Stomach smooth muscle (tissue), 2 donors: ENCODE results near the gene FRK.

Experiments
- H3K27ac ChIP-seq: one replicate; pipeline ENCODE4 v1.7.0; 2013; ENCODE audit warnings: mild to moderate bottlenecking, low read length, inconsistent platforms
- H3K27me3 ChIP-seq, 2 donors: one replicate each; pipeline ENCODE4 v1.7.0; 2013; ENCODE audit warnings: low read length in 2 of 2; ENCODE audit not compliant: insufficient read depth in 2 of 2, control insufficient read depth in 1 of 2
- H3K36me3 ChIP-seq, 2 donors: one replicate each; pipeline ENCODE4 v1.7.0; 2013; ENCODE audit warnings: low read length in 2 of 2; ENCODE audit not compliant: control insufficient read depth in 2 of 2, insufficient read depth in 2 of 2
- H3K4me1 ChIP-seq: one replicate; pipeline ENCODE4 v1.7.0; 2013; ENCODE audit warnings: low read length; ENCODE audit not compliant: control insufficient read depth, insufficient read depth
- H3K4me3 ChIP-seq, 2 donors: one replicate each; pipeline ENCODE4 v1.7.0; 2013; ENCODE audit warnings: low read length in 2 of 2
- H3K9ac ChIP-seq, 2 donors: one replicate each; pipeline ENCODE4 v1.7.0; 2013; ENCODE audit warnings: low read length in 2 of 2, mild to moderate bottlenecking in 1 of 2
- H3K9me3 ChIP-seq, 2 donors: one replicate each; pipeline ENCODE4 v1.7.0; 2013; ENCODE audit warnings: low read length in 2 of 2; ENCODE audit not compliant: control insufficient read depth in 2 of 2
- donor health status: healthy.
- donor health status: Pancreatic carcinoma.

The FRK gene

GRCh38 chr6:116018976-116019375 lies 41.7 kb downstream of the FRK start:
- H3K4me3 ChIP-seq: no peak overlapping the region
- no peaks in the 10 kb centered on the region for H3K36me3 ChIP-seq
- peaks cover 5% of the 10 kb centered on the region for H3K4me1 ChIP-seq
- H3K9me3 ChIP-seq: no peaks in the 10 kb centered on the region
- no peak overlapping the region for H3K9ac ChIP-seq
- H3K27me3 ChIP-seq: no peaks in the 10 kb centered on the region
- H3K27ac ChIP-seq: no peak overlapping the region

GRCh38 chr6:116017546-116018295 lies 43.0 kb downstream of the FRK start:
- Histone ChIP-seq H3K27me3 (no peaks in the 10 kb centered on the region), H3K9me3 (no peaks in the 10 kb centered on the region), H3K4me3 (no peak overlapping the region), H3K9ac (no peak overlapping the region), H3K4me1 (peaks cover 5% of the 10 kb centered on the region), H3K36me3 (no peaks in the 10 kb centered on the region), H3K27ac (no peak overlapping the region)

GRCh38 chr6:116016846-116017545 lies 43.7 kb downstream of the FRK start:
- Histone ChIP-seq H3K4me3 (no peak overlapping the region), H3K4me1 (peaks cover 5% of the 10 kb centered on the region), H3K9ac (no peak overlapping the region), H3K9me3 (no peaks in the 10 kb centered on the region), H3K36me3 (no peaks in the 10 kb centered on the region), H3K27ac (no peak overlapping the region), H3K27me3 (no peaks in the 10 kb centered on the region)

GRCh38 chr6:116015983-116016382 lies 44.7 kb downstream of the FRK start:
- Histone ChIP-seq H3K27ac (no peak overlapping the region), H3K9me3 (no peaks in the 10 kb centered on the region), H3K9ac (no peak overlapping the region), H3K4me1 (peaks cover 5% of the 10 kb centered on the region), H3K4me3 (no peak overlapping the region), H3K27me3 (no peaks in the 10 kb centered on the region), H3K36me3 (no peaks in the 10 kb centered on the region)

GRCh38 chr6:116015561-116015960 lies 45.1 kb downstream of the FRK start:
- Histone ChIP-seq H3K27ac (no peak overlapping the region), H3K36me3 (no peaks in the 10 kb centered on the region), H3K4me3 (no peak overlapping the region), H3K9me3 (no peaks in the 10 kb centered on the region), H3K9ac (no peak overlapping the region), H3K4me1 (peaks cover 5% of the 10 kb centered on the region), H3K27me3 (no peaks in the 10 kb centered on the region)

- peaks cover 5% of the 10 kb centered on the region for H3K4me1 ChIP-seq
- H3K9ac ChIP-seq: no peak overlapping the region
- no peak overlapping the region for H3K27ac ChIP-seq
- H3K4me3 ChIP-seq: no peak overlapping the region
- H3K36me3 ChIP-seq: no peaks in the 10 kb centered on the region
- no peaks in the 10 kb centered on the region for H3K27me3 ChIP-seq
- H3K9me3 ChIP-seq: no peaks in the 10 kb centered on the region
Measured at GRCh38 chr6:116012951-116013350, 47.7 kb downstream of the FRK start.

- no peak overlapping the region for H3K27ac ChIP-seq
- no peak overlapping the region for H3K4me3 ChIP-seq
- H3K9me3 ChIP-seq: no peaks in the 10 kb centered on the region
- no peaks in the 10 kb centered on the region for H3K36me3 ChIP-seq
- H3K27me3 ChIP-seq: no peaks in the 10 kb centered on the region
- no peak overlapping the region for H3K9ac ChIP-seq
- peaks cover 5% of the 10 kb centered on the region for H3K4me1 ChIP-seq
Measured at GRCh38 chr6:116012471-116012949, 48.2 kb downstream of the FRK start.

- Histone ChIP-seq H3K36me3 (no peaks in the 10 kb centered on the region), H3K9me3 (no peaks in the 10 kb centered on the region), H3K27ac (no peak overlapping the region), H3K9ac (no peak overlapping the region), H3K4me3 (no peak overlapping the region), H3K27me3 (no peaks in the 10 kb centered on the region), H3K4me1 (no peaks in the 10 kb centered on the region)
Measured at GRCh38 chr6:116011520-116011919, 49.2 kb downstream of the FRK start.

GRCh38 chr6:116010790-116011401 lies 49.8 kb downstream of the FRK start:
- Histone ChIP-seq H3K27me3 (no peaks in the 10 kb centered on the region), H3K36me3 (no peaks in the 10 kb centered on the region), H3K9me3 (no peaks in the 10 kb centered on the region), H3K27ac (no peak overlapping the region), H3K4me1 (no peaks in the 10 kb centered on the region), H3K4me3 (no peak overlapping the region), H3K9ac (no peak overlapping the region)

GRCh38 chr6:116010386-116010785 lies 50.3 kb downstream of the FRK start:
- Histone ChIP-seq H3K9me3 (no peaks in the 10 kb centered on the region), H3K4me1 (no peaks in the 10 kb centered on the region), H3K27me3 (no peaks in the 10 kb centered on the region), H3K9ac (no peak overlapping the region), H3K36me3 (no peaks in the 10 kb centered on the region), H3K4me3 (no peak overlapping the region), H3K27ac (no peak overlapping the region)
